Loucy (cell line): ENCODE results near the gene ANK3.

Experiments
- H2AFZ ChIP-seq: fragments of 200-600 bp; sonication (generic); 2 replicates; pipeline ENCODE4 v1.6.0; 2016; ENCODE audit warnings: antibody characterized with exemption, mild to moderate bottlenecking, low read length, moderate library complexity
- H3F3A ChIP-seq: fragments of 200-600 bp; 2 replicates; pipeline ENCODE4 v1.6.0; 2016; ENCODE audit warnings: antibody characterized with exemption, low read depth, mild to moderate bottlenecking
- H3K27me3 ChIP-seq: fragments of 200-600 bp; sonication (generic); 2 replicates; pipeline ENCODE4 v1.6.1; 2014; ENCODE audit warnings: low read length, mild to moderate bottlenecking; ENCODE audit not compliant: insufficient read depth, poor library complexity, severe bottlenecking
- H3K36me3 ChIP-seq: fragments of 200-600 bp; sonication (generic); 2 replicates; pipeline ENCODE4 v1.6.1; 2016; ENCODE audit warnings: low read length; ENCODE audit not compliant: insufficient read depth
- H3K4me1 ChIP-seq: fragments of 200-600 bp; sonication (generic); 2 replicates; pipeline ENCODE4 v1.5.1; 2014; ENCODE audit warnings: low read length, mild to moderate bottlenecking; ENCODE audit not compliant: insufficient read depth, poor library complexity, severe bottlenecking
- H3K4me2 ChIP-seq: fragments of 200-600 bp; sonication (generic); 2 replicates; pipeline ENCODE4 v1.6.0; 2014; ENCODE audit warnings: antibody characterized with exemption, low read length, low read depth, mild to moderate bottlenecking; ENCODE audit not compliant: poor library complexity, severe bottlenecking
- H3K4me3 ChIP-seq: fragments of 200-600 bp; sonication (generic); 2 replicates; pipeline ENCODE4 v1.5.1; 2014; ENCODE audit warnings: low read length, mild to moderate bottlenecking, mixed read lengths; ENCODE audit not compliant: poor library complexity, severe bottlenecking
- H3K79me2 ChIP-seq: fragments of 200-600 bp; sonication (generic); 2 replicates; pipeline ENCODE4 v1.6.1; 2014; ENCODE audit warnings: low read length; ENCODE audit not compliant: insufficient read depth
- H3K9ac ChIP-seq: fragments of 200-600 bp; sonication (generic); 2 replicates; pipeline ENCODE4 v1.6.0; 2014; ENCODE audit warnings: mild to moderate bottlenecking, low read depth, low read length, moderate library complexity; ENCODE audit not compliant: poor library complexity, severe bottlenecking
- H3K9me2 ChIP-seq: fragments of 200-600 bp; sonication (generic); replicated peaks from 2 replicates; pipeline ENCODE4 v1.6.1; 2016; ENCODE audit warnings: low read depth, low read length, mixed read lengths
- H3K9me3 ChIP-seq: fragments of 200-600 bp; sonication (generic); 2 replicates; pipeline ENCODE4 v1.6.1; 2014; ENCODE audit warnings: mild to moderate bottlenecking, antibody characterized with exemption, low read length, low read depth; ENCODE audit not compliant: insufficient read depth
- H4K20me1 ChIP-seq: fragments of 200-600 bp; sonication (generic); 2 replicates; pipeline ENCODE4 v1.6.0; 2014; ENCODE audit warnings: antibody characterized with exemption, low read length, mild to moderate bottlenecking; ENCODE audit not compliant: insufficient read depth, poor library complexity, severe bottlenecking
- CTCF ChIP-seq: fragments of 200-600 bp; sonication (generic); conservative IDR thresholded peaks from 2 replicates; pipeline ENCODE4 v1.5.1; 2014; ENCODE audit warnings: mild to moderate bottlenecking, antibody characterized with exemption, low read length
- EZH2phosphoT487 ChIP-seq: fragments of 200-600 bp; IDR thresholded peaks from 2 replicates; pipeline ENCODE4 v1.6.1; 2018; ENCODE audit warnings: antibody characterized with exemption, mild to moderate bottlenecking, moderate library complexity, borderline replicate concordance

Gene ANK3

GRCh38 chr10:60099998-60100747, 289.5 kb downstream of the ANK3 start:
- H3K9ac ChIP-seq, result no peak overlapping the region
- TF ChIP-seq CTCF, result peak; percentile 77
- no peak for TF ChIP-seq EZH2phosphoT487

GRCh38 chr10:60098677-60099601, 290.7 kb downstream of the ANK3 start:
- Histone ChIP-seq H3K27me3 (no peaks in the 10 kb centered on the region), H3K79me2 (no peaks in the 10 kb centered on the region), H3K4me2 (no peak overlapping the region), H2AFZ (no peak overlapping the region), H3K9me3 (no peaks in the 10 kb centered on the region), H3K9me2 (no peaks in the 10 kb centered on the region), H4K20me1 (no peaks in the 10 kb centered on the region), H3K4me3 (no peak overlapping the region), H3K4me1 (no peaks in the 10 kb centered on the region), H3F3A (no peaks in the 10 kb centered on the region), H3K9ac (no peak overlapping the region), H3K36me3 (no peaks in the 10 kb centered on the region)
- TF ChIP-seq EZH2phosphoT487, result no peak
- TF ChIP-seq CTCF, result peak; percentile 59

More at GRCh38 chr10:60099998-60100747, 289.5 kb downstream of the ANK3 start:
- H3K27me3 ChIP-seq, result no peaks in the 10 kb centered on the region
- H3F3A ChIP-seq, result no peaks in the 10 kb centered on the region
- no peaks in the 10 kb centered on the region for H3K9me2 ChIP-seq
- H4K20me1 ChIP-seq, result no peaks in the 10 kb centered on the region
- H3K79me2 ChIP-seq, result no peaks in the 10 kb centered on the region
- no peak overlapping the region for H3K4me2 ChIP-seq
- H3K4me3 ChIP-seq, result no peak overlapping the region
- H3K4me1 ChIP-seq, result no peaks in the 10 kb centered on the region
- no peaks in the 10 kb centered on the region for H3K36me3 ChIP-seq
- H3K9me3 ChIP-seq, result no peaks in the 10 kb centered on the region
- H2AFZ ChIP-seq, result no peak overlapping the region

- Histone ChIP-seq H2AFZ (no peak overlapping the region), H3K79me2 (no peaks in the 10 kb centered on the region)
- TF ChIP-seq EZH2phosphoT487, result no peak
- TF ChIP-seq CTCF, result no peak
These were observed 292.7 kb downstream of the ANK3 start for GRCh38 chr10:60096761-60097513.

More at GRCh38 chr10:60096761-60097513, 292.7 kb downstream of the ANK3 start:
- H3K4me1 ChIP-seq, result no peaks in the 10 kb centered on the region
- H3K9me2 ChIP-seq, result no peaks in the 10 kb centered on the region
- no peaks in the 10 kb centered on the region for H3K27me3 ChIP-seq
- H3K9ac ChIP-seq, result no peak overlapping the region
- no peak overlapping the region for H3K4me3 ChIP-seq
- no peaks in the 10 kb centered on the region for H3K36me3 ChIP-seq
- H3F3A ChIP-seq, result no peaks in the 10 kb centered on the region
- no peaks in the 10 kb centered on the region for H4K20me1 ChIP-seq
- no peaks in the 10 kb centered on the region for H3K9me3 ChIP-seq
- no peak overlapping the region for H3K4me2 ChIP-seq
